ENCODE results near the gene MYOZ1.

GRCh38 chr10:73641328-73642060, at the start of gene MYOZ1:
- TF ChIP-seq SP2 (IDR thresholded peaks at IDR 0.05; ENCODE audit: low read length) (no peak), POLR2A (IDR thresholded peaks at IDR 0.05; ENCODE audit: control extremely low read depth in 1 of 2, low read depth in 2 of 2, low read length in 2 of 2) (no peak), EZH2 (IDR thresholded peaks at IDR 0.05; ENCODE audit: low read depth, low read length, severe bottlenecking) (no peak), GABPA (IDR thresholded peaks at IDR 0.05; ENCODE audit: borderline replicate concordance, insufficient read depth, low read length) (no peak), RAD21 (IDR thresholded peaks at IDR 0.05 in 1 of 2, conservative IDR thresholded peaks at IDR 0.05 in 1 of 2; ENCODE audit: low read depth in 2 of 2, low read length in 2 of 2) (no peak), EP300 (IDR thresholded peaks at IDR 0.05; ENCODE audit: borderline replicate concordance in 1 of 2, low read depth in 2 of 2, low read length in 2 of 2) (no peak), SUZ12 (IDR thresholded peaks at IDR 0.05; ENCODE audit: low read length) (no peak), USF2 (IDR thresholded peaks at IDR 0.05; ENCODE audit: low read length) (no peak), JUND (IDR thresholded peaks at IDR 0.05; ENCODE audit: low read length) (no peak)
